Esophagus (tissue), 2 donors: ENCODE measurements around the gene PLAU. TPM values are rescaled to one million over a fixed set of nuclear protein-coding genes. Genes with fewer than 3 reads are reported as not detected.
A peak's percentile ranks its signal among the peaks of the same experiment; 100 is the strongest.
"Not testable (repeated sequence)": the region's sequence is repeated elsewhere in the genome, so short reads cannot be mapped to it uniquely, and the experiment has no call there.

Experiments used
- H3K27ac ChIP-seq, 2 donors: one replicate each; pipeline ENCODE4 v1.5.1; 2013; ENCODE audit warnings: low read depth in 2 of 2, mild to moderate bottlenecking in 2 of 2, inconsistent platforms in 1 of 2, low read length in 1 of 2, moderate library complexity in 1 of 2
- H3K27me3 ChIP-seq, 2 donors: one replicate each; pipeline ENCODE4 v1.6.1; 2013; ENCODE audit warnings: low read length in 2 of 2, control low read depth in 1 of 2, mild to moderate bottlenecking in 1 of 2; ENCODE audit not compliant: insufficient read depth in 2 of 2, control insufficient read depth in 1 of 2
- H3K36me3 ChIP-seq, 2 donors: one replicate each; pipeline ENCODE4 v1.6.1; 2013; ENCODE audit warnings: low read length in 1 of 2; ENCODE audit not compliant: control insufficient read depth in 2 of 2, insufficient read depth in 2 of 2
- H3K4me1 ChIP-seq, 2 donors: one replicate each; pipeline ENCODE4 v1.6.1; 2013; ENCODE audit warnings: low read length in 1 of 2; ENCODE audit not compliant: control insufficient read depth in 2 of 2, insufficient read depth in 2 of 2
- H3K4me3 ChIP-seq, 2 donors: one replicate each; pipeline ENCODE4 v1.5.1; 2013; ENCODE audit warnings: low read length in 2 of 2, mild to moderate bottlenecking in 2 of 2, low read depth in 1 of 2, moderate library complexity in 1 of 2
- H3K9me3 ChIP-seq, 2 donors: one replicate each; pipeline ENCODE4 v1.6.1; 2013; ENCODE audit warnings: mild to moderate bottlenecking in 2 of 2, low read depth in 1 of 2, low read length in 1 of 2, moderate library complexity in 1 of 2; ENCODE audit not compliant: control insufficient read depth in 2 of 2, insufficient read depth in 1 of 2
- WGBS, 2 donors: extraction: QIAGEN DNeasy Blood & Tissue Kit; methylation state at CpG; one replicate each; pipeline ENCODE4 v1.1.7; 2013; 5-methylcytosine and 5-hydroxymethylcytosine counted together
- polyA plus RNA-seq, 2 donors: library from polyadenylated mRNA; stranded (reverse); fragments of 200-250 nt; gene quantifications; one replicate each; pipeline ENCODE4 v1.2.3, GENCODE V29; 2013
- donor health status: healthy with polysubstance abuse.
- donor health status: Bipolar disorder and iron deficiency.

Gene PLAU
- polyA plus RNA-seq, 2 donors, result 7.0 to 13.7 TPM

DNA sequence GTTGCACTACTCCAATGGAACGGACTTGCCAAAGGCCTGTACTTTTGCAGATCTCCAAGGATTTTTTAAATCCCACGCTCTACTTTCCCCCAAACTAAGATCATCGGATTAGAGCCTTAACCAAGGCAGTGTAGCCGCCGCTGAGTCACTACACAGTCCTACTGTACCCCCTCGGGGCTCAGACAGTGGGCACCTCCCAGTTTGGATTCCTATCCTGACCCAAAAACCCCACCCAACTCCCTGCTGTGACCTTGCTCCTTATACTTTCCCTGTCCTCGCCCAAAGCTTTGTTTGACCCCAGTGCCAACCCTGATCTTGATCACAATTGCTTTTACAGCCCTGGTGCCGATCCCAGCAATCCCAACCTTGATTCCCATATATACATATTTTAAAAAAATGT is 17.5 kb upstream of the PLAU start:
- Histone ChIP-seq H3K27ac (no peak overlapping the region), H3K4me1 (peaks cover 0 to 11% of the 10 kb centered on the region in 2 donors), H3K36me3 (no peaks in the 10 kb centered on the region), H3K27me3 (no peaks in the 10 kb centered on the region), H3K9me3 (no peaks in the 10 kb centered on the region), H3K4me3 (no peak overlapping the region)
- 50 to 52% methylated on average over 8 of the region's 8 CpGs for WGBS, 2 donors

DNA sequence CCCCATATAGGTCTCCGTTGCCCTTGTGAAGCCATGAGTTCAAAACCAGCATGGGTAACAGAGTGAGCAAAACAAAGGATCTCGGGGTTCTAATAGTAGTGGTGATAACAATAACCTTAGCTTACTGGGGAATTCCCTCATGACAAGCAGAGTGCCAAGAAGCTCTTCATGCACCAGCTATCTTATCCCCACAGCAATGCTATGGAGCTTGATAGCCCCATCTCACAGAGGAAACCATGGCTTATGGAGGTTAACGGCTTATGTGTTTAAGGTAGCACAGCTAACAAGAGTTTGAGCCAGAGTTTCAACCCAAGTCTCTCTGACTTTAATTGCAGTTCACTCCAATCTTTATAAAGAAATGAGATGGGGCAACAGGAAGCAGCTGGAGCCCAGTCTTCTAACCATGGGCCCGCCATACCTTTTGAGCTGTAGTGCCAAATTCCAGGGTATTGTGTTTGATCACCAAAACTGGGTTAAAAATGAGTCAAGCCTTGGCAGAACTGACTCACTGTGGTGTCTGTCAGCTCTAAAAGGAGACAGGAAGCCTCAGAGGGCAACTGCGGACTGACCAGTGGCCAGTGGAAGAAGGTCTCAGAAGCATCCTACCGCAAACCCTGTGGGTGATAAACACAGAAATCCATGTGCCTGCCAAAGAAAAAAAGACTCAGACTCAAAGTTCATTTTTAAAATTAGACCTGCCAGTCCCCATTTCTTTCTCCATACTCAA is 16.5 kb upstream of the PLAU start:
- H3K4me3 ChIP-seq, result no peak overlapping the region
- peaks cover 0 to 6% of the 10 kb centered on the region in 2 donors for H3K4me1 ChIP-seq
- no peaks in the 10 kb centered on the region for H3K9me3 ChIP-seq
- H3K27me3 ChIP-seq, result no peaks in the 10 kb centered on the region
- no peak overlapping the region for H3K27ac ChIP-seq
- 64 to 68% methylated on average over 6 of the region's 6 CpGs for WGBS, 2 donors
- H3K36me3 ChIP-seq, result no peaks in the 10 kb centered on the region

GRCh38 chr10:73895381-73895780 is 15.6 kb upstream of the PLAU start:
- H3K27me3 ChIP-seq, H3K27ac ChIP-seq: not testable (repeated sequence)

DNA sequence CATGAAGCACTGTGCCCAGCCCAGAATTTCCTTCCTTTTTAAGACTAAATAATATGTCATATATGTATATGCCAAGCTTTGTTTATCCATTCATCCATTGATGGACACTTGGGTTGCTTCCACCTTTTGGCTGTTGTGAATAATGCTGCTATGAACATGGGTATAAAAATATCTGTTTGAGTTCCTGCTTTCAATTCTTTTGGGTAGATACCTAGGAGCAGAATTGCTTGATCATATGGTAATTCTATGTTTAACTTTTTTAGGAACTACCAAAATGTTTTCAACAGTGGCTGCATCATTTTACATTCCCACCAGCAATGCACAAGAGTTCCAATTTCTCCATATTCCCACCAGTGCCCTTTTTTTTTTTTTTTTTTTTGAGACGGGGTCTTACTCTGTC is 13.2 kb upstream of the PLAU start:
- no peaks in the 10 kb centered on the region for H3K9me3 ChIP-seq
- peaks cover 0 to 6% of the 10 kb centered on the region in 2 donors for H3K4me1 ChIP-seq
- no peak overlapping the region for H3K4me3 ChIP-seq
- H3K36me3 ChIP-seq, result no peaks in the 10 kb centered on the region
- H3K27me3 ChIP-seq, result no peaks in the 10 kb centered on the region
- no peak overlapping the region for H3K27ac ChIP-seq
- 88 to 100% methylated on average over 1 of the region's 1 CpG for WGBS, 2 donors

More at GRCh38 chr10:73895381-73895780, 15.6 kb upstream of the PLAU start:
- WGBS, 2 donors, result 84 to 95% methylated on average over 9 of the region's 9 CpGs
- H3K4me1 ChIP-seq, H3K36me3 ChIP-seq, H3K4me3 ChIP-seq, H3K9me3 ChIP-seq: not testable (repeated sequence)

DNA sequence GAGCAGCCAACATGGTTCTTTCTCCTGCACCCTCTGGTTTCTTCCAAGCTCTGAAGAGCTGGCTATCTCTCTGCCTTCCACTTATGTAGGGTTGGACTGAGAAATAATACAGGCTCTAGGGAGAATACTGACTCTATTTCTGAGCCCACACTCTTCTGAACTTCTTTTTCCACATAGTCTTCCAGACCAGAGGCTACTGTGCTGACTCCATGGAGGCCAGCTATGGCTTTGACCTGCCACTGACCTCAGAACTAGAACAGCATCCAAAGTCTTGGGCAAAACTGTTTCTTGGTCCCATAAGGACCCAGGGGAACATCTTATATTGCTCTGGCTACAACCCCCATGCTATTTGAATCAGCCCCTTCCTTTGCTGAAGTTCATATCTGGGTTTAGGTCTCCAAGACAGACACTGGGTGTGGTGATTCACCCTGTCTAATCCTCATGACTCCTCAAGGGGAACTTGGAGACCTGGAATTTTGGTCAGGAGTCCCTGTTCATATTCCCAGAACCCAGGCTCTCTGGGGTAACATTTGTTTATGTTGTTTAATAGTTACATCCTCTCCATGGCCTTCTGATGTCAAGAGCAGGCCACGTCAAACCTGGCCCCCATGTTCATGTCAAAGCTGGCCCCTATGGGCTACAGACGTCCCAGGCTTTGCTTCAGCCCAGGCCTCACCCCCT is 12.1 kb upstream of the PLAU start:
- H3K4me3 ChIP-seq, result no peak overlapping the region
- peaks cover 0 to 3% of the 10 kb centered on the region in 2 donors for H3K4me1 ChIP-seq
- H3K9me3 ChIP-seq, result no peaks in the 10 kb centered on the region
- peak overlapping the region in 1 of 2 donors; percentile 11 for H3K27ac ChIP-seq
- H3K36me3 ChIP-seq, result no peaks in the 10 kb centered on the region
- WGBS, 2 donors, result 56 to 61% methylated on average over 2 of the region's 2 CpGs
- no peaks in the 10 kb centered on the region for H3K27me3 ChIP-seq

GRCh38 chr10:73899423-73899822 is 11.5 kb upstream of the PLAU start:
- peak overlapping the region in 1 of 2 donors; percentile 40 for H3K27ac ChIP-seq
- H3K9me3 ChIP-seq, result no peaks in the 10 kb centered on the region
- no peaks in the 10 kb centered on the region for H3K36me3 ChIP-seq
- H3K27me3 ChIP-seq, result no peaks in the 10 kb centered on the region
- no peak overlapping the region for H3K4me3 ChIP-seq
- WGBS, 2 donors, result 56 to 62% methylated on average over 4 of the region's 4 CpGs
- peaks cover 0 to 2% of the 10 kb centered on the region in 2 donors for H3K4me1 ChIP-seq

DNA sequence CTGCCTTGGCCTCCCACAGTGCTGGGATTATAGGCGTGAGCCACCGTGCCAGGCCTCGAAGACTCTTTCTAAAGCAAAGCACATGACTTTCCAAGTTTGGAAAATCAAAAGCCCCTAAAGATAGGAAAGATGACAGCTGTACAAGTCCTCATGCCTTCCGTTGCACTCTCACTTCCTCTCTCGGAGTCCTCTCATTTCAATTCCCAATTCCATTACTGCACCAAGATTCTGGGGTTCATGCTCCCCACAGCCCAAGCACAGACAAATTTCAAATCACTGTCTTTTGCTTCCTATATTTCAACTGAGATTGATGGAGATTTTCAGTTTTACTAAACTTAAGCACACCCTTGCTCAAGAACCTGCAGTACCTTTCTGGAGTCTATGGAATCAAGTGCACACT is 10.9 kb upstream of the PLAU start:
- H3K9me3 ChIP-seq, result no peaks in the 10 kb centered on the region
- 88 to 93% methylated on average over 5 of the region's 5 CpGs for WGBS, 2 donors
- H3K36me3 ChIP-seq, result no peaks in the 10 kb centered on the region
- no peak overlapping the region for H3K4me3 ChIP-seq
- no peaks in the 10 kb centered on the region for H3K4me1 ChIP-seq
- no peaks in the 10 kb centered on the region for H3K27me3 ChIP-seq
- H3K27ac ChIP-seq, result no peak overlapping the region

DNA sequence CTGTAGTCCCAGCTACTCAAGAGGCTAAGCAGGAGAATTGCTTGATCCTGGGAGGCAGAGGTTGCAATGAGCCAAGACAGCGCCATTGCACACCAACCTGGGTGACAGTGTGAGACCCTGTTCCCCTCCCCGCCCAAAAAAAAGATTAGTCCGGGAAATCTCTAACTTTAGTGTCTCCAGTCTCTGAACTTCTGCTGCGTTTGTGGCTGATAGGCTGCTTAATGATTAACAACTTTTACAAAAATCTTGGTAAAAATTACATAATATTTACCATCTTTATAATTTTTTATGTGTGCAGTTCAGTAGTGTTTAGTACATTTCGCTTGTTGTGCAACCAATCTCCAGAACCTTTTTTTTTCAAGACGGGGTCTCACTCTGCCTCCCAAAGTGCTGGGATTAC is 9.7 kb upstream of the PLAU start:
- Histone ChIP-seq H3K27me3 (no peaks in the 10 kb centered on the region), H3K4me3 (no peak overlapping the region), H3K4me1 (no peaks in the 10 kb centered on the region), H3K27ac (no peak overlapping the region), H3K36me3 (no peaks in the 10 kb centered on the region), H3K9me3 (no peaks in the 10 kb centered on the region)
- 80 to 96% methylated on average over 6 of the region's 6 CpGs for WGBS, 2 donors

- no peaks in the 10 kb centered on the region for H3K27me3 ChIP-seq
- no peak overlapping the region for H3K27ac ChIP-seq
- no peaks in the 10 kb centered on the region for H3K36me3 ChIP-seq
- H3K4me3 ChIP-seq, result no peak overlapping the region
- H3K9me3 ChIP-seq, result no peaks in the 10 kb centered on the region
- peaks cover 0 to 2% of the 10 kb centered on the region in 2 donors for H3K4me1 ChIP-seq
- 94% methylated on average over 2 of the region's 2 CpGs for whole genome bisulfite sequencing, 2 donors
Measured at GRCh38 chr10:73902351-73902750, 8.6 kb upstream of the PLAU start.
